HG02885 (cell line): ENCODE results near the gene ENTHD1.
"Not testable (repeated sequence)": the region's sequence is repeated elsewhere in the genome, so short reads cannot be mapped to it uniquely, and the experiment has no call there.

Experiments
- ATAC-seq: cut with Tn5 transposase; IDR thresholded peaks from one replicate; pipeline ENCODE4 v1.9.1; 2021; ENCODE audit warnings: mild to moderate bottlenecking; ENCODE audit not compliant: unreplicated experiment, poor library complexity

ENTHD1 gene

DNA sequence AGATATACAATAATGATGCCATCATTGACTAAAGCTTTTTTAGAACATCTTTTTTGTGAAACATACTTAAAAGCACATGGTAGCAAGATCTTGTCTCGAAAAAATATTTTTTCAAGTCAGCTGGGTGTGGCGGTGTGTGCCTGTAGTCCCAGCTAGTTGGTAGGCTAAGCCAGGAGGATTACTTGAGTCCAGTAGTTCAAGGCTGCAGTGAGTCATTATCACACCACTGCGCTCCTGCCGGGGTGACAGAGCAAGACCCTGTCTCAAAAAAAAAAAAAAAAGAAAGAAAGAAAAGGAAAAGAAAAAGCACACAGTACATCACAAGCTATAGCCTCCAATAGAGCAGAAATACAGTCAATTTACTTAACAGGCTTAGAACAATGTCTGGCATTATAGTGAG is 37.0 kb downstream of the ENTHD1 start:
- no peak for ATAC-seq

DNA sequence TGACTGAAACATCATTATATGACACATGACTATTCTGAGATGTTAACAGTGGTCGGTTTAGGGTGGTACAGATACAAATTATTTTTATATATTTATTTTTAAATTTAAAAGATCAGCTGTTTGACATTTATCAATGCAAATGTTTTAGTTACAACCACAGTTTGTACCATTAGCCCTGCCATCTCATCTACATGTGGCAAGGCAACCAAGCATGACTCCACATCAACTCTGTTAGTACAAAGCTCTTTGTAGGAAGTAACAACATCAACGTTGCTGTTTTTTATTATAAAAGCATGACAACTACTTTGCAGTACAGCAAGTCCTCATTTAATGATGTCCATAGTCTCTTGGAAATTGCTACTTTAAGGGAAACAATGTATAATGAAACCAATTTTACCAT is 40.8 kb downstream of the ENTHD1 start:
- ATAC-seq = no peak

DNA sequence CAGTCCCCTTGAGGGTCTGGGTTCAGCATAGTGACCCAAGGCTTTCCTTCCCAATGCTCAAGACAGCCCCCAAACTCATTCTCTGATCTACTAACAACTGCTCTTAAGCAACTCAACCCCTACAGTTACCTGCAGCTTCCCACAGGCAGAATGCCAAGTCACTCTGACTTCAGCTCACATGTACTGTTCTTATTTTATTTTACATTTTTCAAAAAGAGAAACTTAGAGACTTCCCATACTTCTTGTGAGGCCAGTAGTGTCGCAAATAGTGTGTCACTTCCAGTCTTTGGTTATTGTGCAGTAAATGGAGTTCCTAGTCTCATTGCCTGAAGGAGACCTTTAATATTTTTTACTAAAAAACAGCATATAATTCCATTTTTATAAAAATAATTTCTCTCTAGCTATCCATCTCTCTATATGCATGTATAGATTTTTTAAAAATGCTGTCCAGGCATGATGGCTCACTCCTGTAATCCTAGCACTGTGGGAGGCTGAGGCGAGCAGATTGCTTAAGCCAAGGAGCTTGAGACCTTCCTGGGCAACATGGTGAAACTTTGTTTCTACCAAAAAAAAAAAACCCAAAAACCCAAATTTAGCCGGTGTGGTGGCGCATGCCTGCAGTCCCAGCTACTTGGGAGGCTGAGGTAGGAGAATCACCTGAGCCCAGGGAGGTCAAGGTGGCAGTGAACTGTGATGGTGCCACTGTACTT is 41.8 kb downstream of the ENTHD1 start:
- no peak for ATAC-seq

DNA sequence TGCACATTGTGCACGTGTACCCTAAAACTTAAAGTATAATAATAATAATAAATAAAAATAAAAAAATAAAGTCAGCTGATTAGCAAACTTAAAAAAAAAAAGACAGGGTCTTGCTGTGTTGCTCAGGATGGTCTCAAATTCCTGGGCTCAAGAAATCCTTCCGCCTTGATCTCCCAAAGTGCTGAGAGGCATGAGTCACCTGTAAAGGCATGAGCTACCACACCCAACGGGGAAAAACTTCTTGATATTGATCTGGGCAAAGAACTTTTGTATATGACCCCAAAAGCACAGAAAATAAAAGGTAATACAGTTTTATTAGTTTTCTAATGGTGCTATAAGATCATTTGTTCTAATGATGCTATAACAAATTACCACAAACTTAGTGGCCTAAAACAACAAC is 46.1 kb downstream of the ENTHD1 start:
- ATAC-seq = no peak

DNA sequence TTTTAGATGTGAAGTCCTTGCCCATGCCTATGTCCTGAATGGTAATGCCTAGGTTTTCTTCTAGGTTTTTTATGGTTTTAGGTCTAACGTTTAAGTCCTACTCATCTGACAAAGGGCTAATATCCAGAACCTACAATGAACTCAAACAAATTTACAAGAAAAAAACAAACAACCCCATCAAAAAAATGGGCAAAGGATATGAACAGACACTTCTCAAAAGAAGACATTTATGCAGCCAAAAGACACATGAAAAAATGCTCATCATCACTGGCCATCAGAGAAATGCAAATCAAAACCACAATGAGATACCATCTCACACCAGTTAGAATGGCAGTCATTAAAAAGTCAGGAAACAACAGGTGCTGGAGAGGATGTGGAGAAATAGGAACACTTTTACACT is 47.0 kb downstream of the ENTHD1 start:
- ATAC-seq = not testable (repeated sequence)

DNA sequence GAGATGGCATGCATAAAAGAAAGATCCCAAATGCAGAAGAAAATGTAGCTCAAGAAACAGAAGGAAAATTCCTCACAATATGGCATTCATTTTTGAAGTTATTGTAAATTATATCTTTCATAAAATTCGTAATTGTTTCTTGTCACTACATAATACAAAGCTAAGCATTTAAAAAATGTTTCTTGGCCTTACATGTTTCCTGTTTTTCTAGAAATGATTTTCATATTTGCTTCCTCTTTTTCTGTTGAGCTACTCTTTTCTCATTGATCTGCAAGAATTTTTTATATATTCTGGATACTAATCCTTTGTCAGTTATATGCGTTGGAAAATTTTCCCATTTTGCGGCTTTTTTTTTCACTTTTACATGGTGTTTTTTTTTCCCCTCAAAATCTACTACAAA is 48.0 kb downstream of the ENTHD1 start:
- ATAC-seq = no peak

DNA sequence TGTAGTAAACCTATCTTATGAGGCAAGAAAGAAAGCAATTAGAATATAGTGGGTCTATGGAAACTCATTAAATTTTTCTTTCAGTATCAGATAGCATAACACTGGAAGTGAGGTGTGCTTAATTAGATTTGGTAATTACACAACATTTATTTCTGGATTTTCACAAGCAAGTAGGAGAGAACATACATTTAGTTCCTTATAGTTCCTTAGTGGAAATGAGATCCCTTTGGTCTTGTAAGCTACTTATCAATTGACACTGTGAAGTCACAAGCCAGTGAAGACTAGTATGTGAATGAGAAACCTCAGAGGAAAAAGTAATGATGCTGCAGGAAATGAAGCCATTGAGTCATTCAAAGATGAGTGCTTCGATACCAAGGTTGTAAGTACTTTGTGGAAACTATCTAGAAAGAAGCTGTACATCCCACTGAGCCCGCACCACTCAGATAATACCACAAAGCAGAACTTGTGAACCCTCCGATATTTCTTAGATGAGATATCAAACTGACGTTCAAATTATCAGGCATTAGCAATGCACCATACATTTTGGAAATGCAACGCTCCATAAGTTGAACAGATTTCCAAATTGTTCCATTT is 53.5 kb downstream of the ENTHD1 start:
- no peak for ATAC-seq

DNA sequence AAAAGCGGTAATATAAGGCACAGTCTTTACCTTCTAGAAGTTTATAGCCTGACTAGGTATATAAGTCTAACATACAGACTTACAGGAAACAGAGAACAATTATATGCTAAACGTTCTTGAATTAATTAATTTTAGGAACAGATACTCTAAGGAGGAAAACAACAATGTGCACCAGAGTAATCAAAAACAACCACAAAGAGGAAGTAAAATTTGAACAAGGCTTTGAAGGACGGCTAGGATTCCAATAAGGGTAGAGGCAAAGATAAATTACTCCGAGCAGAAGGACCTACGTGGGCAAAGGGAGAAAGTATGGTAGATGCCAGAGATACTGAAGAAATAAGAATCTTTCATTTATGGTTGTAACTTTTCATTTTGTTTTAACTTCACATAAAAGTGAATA is 54.4 kb downstream of the ENTHD1 start:
- no peak for ATAC-seq

DNA sequence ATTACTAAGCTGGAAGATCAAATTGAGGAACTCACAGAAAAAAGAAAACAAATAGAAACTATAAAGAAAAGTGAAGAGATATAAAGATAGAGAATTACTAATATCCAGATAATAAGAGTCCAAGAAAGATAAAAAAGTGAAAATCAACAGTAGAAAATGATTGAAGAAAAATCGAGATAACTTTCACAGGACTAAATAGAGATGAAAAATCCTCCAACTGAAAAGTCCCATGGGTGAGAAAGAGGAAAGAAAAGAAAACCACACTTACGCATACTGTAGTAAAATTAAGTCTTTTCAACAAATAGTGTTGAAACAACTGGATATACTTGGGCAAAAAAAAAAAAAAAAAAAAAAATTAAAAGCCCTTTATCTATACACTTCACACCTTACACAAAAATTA is 60.0 kb downstream of the ENTHD1 start:
- ATAC-seq = no peak

DNA sequence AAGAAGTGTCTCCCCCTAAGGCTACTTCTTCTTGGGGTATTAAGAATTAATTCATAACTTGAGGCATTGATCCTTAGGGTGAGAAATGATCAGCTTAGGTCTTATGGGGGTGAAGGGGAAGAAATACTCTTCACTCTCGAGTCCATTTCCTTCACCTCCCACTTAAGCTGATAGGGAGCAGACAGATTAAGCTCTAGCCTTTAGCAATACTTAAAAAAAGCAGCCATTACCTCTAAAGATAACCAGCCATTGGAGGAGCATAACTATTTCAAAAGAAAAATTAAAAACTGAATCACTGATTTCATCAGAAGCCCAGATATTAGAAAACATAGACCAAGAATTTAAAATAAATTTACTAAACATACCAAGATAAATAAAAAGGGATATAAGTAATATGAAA is 60.5 kb downstream of the ENTHD1 start:
- ATAC-seq = no peak

DNA sequence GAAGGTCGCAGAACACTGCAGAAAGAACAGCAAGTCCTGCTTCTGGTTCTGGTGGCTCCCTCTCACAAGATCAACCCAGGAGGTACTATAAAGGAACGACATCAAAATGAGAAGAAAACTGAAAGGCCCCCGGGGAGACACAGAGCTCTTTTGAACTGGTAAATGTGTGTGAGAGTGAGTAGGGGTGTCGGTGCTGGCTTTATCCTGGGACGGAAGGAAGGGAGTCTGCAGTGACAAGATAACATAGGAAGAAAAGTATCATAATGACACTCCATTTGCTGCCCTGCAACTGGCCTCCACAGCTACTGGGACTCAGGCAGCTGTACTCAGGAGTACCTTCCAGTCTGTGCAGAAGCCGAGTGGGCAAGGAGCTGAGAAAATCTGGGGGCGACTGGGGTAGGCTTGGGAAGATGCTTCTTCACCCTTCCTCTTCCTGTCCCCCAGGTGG is 60.9 kb downstream of the ENTHD1 start:
- ATAC-seq = no peak

DNA sequence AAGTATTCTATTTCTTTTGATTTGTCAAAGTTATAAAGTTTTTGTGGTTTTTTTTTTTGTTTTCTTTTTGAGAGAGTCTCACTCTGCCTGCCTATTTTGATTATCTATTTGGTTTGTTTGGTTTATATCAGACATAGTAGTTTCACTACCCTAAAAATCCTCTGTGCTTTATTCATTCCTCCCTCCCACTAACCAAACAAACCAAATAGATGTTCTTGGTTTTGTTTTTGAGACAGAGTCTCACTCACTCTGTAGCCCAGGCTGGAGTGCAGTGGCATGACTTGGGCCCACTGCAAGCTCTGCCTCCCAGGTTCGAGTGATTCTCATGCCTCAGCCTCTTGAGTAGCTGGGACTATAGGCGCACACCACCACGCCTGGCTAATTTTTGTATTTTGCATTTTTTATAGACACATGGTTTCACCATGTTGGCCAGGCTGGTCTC is 67.9 kb downstream of the ENTHD1 start:
- ATAC-seq = peak; percentile 66

DNA sequence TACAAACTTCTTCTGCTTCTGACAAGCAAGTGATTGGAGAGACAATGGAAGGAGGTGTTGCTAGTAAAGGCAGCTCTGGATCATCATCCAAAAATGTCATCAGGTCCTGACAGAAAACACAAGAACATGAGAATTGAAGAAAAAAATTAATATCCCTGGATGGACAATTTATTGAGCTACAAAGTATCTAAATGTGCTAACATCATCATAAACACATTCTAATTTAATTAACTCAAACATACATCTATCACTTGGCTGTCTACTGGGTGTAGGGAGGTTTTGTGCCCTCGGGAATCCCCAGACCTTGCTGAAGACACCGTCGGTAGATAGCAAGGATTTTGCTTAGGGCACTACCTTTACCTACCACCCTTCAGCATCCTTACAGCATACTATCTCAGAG is 72.6 kb downstream of the ENTHD1 start:
- no peak for ATAC-seq

DNA sequence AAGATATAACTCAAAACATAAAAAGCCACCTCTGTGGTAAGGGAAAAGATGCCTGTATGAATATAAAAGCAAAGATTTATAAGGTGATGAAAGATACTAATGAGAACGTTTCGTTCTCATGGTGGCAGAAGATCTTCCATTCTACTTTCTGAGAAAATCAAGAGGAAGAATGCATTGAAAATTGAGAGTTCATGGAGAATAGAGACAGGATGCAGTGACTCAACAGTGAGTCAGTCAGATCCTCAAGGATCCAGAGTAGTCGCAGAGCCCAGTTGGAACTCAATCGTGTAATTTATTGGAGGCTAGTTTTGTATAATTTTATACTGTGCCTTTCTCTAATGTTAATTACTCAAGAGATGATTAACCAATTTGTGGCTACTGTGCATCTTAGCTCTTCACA is 73.3 kb downstream of the ENTHD1 start:
- no peak for ATAC-seq

DNA sequence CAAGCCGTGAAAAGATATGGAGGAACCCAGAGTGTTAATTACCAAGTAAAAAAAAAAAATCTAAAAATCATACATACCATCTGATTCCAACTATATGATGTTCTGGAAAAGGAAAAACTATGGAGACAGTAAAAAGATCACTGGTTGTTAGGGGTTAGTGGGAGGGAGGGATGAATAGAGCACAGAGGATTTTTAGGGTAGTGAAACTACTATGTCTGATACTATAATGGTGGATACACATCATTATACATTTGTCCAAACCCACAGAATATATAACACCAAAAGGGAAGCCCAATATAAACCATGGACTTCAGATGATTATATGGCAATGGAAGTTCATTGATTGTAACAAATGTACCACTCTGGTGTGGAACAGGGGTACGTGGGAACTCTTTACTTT is 74.1 kb downstream of the ENTHD1 start:
- no peak for ATAC-seq

DNA sequence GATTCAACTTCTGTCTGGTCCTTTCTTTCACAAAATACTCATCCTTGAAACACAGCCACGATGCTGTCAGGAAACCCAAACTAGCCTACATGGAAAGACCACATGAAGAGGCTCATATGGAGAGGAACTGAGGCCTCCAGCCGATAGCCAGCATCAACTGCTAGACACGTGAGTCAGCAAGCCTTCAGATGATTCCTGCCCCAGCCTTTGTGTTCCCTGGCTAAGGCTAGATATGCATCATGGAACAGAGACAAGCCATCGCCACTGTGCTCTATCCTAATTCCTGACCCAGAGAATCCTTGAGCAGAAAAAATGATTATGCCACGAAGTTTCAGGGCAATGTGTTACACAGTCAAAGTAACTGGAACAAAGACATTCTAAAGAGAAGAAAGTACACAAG is 75.5 kb downstream of the ENTHD1 start:
- ATAC-seq = no peak

DNA sequence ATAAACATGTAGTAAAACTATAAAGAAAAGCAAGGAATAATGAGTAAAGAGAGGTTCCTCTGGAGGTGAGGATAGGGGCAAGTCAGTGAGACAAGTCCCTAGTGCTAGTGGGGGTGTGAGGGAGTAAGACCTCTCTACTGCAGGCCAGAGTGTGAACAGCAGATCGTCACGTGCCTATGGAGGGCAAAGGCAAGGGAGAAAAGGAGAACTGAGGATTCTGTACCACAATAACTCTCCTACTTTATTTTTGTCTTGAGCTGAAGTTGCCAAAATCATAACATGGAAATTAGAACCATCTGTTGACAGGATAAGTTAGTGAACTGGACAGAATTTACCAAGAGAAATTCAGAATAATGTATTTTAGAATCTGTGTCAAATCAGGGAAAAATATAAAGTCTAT is 77.6 kb downstream of the ENTHD1 start:
- no peak for ATAC-seq

DNA sequence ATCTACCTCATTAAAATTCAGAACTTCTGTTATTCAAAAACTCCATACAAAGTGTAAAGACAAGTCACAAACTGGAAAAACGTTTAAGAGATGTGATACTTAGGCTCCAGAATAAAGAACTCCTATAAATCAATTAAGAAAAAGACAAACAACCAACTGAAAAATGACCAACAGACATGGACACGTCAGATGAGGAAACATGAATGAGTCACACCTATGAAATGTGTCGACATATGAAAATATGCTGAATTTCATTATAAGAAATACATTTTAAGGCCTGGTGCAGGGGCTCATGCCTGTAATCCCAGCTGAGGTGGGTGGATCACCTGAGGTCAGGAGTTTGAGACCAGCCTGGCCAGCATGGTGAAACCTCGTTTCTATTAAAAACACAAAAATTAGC is 78.7 kb downstream of the ENTHD1 start:
- no peak for ATAC-seq

DNA sequence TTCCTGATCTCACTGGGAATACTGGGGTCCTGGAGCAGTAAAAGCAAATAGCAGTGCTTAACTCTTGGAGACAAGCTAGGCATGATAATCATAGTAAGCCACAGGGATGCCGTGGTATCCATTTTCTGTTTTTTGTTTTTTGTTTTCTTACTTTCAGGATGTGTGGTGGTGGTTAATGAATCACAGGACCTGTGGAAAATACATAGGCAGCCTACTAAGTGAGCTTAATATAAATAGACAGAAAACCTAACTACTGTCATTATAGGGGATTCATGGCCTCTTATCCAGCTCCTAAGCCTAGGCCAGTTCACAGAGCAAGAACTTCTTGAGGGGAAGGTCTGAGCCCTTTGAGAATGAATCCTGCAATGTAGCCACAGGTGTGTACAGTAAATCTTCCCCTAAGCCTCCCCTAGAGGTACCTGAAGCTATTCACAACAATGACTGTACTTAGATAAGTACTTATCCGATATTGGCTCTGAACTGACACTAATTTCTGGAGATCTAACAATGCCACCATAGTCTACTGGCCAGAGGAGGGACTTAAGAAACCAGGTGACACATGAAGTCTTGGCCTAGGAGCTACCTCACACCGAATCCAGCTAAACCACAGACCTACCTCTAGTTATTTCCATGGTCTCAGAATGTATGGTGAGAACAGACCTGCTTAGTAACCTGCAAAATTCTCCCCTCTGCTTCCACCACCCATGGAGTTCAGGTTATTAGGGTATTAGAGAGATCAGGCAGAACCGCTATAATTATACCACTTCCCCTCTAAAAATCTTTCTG is 83.6 kb downstream of the ENTHD1 start:
- no peak for ATAC-seq

DNA sequence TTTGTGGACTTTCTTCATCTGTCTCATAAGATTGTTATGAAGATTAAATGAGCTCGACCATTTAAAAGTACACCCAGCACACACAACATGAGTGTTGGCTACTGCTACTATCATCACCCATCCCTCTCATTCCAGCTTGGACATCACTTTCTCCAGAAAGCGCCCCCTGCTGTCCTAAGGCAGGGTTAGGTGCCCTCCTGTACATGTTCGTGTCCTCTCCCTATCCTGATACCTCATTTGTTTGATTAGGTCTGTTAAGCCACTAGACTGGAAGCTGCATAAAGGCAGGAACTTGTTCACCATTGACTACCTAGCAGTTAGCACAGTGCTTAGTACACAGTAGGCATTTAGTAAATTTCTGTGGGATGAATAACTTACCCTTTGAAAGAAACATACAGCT is 85.5 kb downstream of the ENTHD1 start:
- no peak for ATAC-seq

DNA sequence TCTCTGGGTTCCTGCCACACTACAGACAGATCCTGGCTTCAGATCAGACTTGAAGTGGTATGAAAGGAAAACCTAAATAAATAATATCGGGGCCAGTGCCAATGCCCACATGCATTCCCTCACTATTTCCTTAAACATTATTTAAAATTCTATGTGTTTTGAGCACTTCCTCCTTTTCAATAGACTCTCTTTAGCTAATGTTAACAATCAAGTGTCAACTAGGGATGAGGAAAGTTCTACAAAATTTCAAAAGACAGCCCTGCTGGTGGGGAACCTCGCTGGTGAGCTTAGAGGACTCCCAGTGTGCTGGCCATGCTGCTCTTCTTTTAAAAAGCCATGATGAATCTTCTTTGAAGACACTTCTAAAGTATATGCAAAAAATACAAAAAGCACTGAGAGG is 87.5 kb downstream of the ENTHD1 start:
- ATAC-seq = no peak

DNA sequence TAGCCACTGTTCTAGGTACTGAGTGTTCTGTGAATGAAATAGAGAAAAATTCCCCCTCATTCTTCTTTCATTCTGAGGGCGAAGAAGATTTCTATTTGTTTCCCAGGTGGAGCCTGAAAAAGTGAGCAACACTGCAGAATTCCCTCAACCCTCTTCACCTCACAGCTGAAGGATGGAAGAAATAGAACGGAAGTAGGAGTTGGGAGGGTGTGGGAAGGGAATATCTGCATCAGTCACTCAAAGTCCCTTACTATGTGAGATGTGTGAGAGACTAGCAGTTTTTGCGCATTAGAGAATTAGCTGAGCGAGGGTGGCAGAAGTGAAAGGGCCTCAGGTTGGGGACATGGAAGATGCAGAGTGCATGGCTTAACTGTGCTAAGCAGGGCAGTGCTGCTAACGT is 88.4 kb downstream of the ENTHD1 start:
- no peak for ATAC-seq
